K562 (cell line): Measurements from ENCODE around the gene TRIM60. TPM values are rescaled to one million over a fixed set of nuclear protein-coding genes. Genes with fewer than 3 reads are reported as not detected.

Experiments
- ARID1B ChIP-seq: fragments of 450-650 bp; IDR thresholded peaks from 2 replicates; pipeline ENCODE4 v1.6.1; 2016; ENCODE audit warnings: antibody characterized with exemption, mild to moderate bottlenecking, inconsistent platforms
- BDP1 ChIP-seq: IDR thresholded peaks from 3 replicates; pipeline ENCODE4 v1.6.1; 2011; ENCODE audit not compliant: insufficient read length, insufficient read depth
- CC2D1A ChIP-seq: fragments of 450-650 bp; IDR thresholded peaks from 2 replicates; pipeline ENCODE4 v1.6.1; 2017; ENCODE audit warnings: mild to moderate bottlenecking
- CCAR2 ChIP-seq: fragments of 200-400 bp; formaldehyde crosslinking; IDR thresholded peaks from 2 replicates; pipeline ENCODE4 v1.6.1; 2017; ENCODE audit warnings: mild to moderate bottlenecking, low read depth, low read length
- CEBPB ChIP-seq: fragments of 450-650 bp; IDR thresholded peaks from 2 replicates; pipeline ENCODE4 v1.6.1; 2016; ENCODE audit warnings: missing genetic modification characterization, missing compliant biosample characterization
- HMGXB4 ChIP-seq: sonication (generic); formaldehyde crosslinking; IDR thresholded peaks from 2 replicates; pipeline ENCODE4 v1.8.1; 2023; ENCODE audit warnings: mild to moderate bottlenecking, missing genetic modification reagents
- KLF10 ChIP-seq: fragments of 250-450 bp; sonication (Bioruptor Pico); IDR thresholded peaks from 2 replicates; pipeline ENCODE4 v1.6.1; 2021; ENCODE audit warnings: matching md5 sums
- KLF16 ChIP-seq: IDR thresholded peaks from 2 replicates; pipeline ENCODE4 v1.6.1; 2016; ENCODE audit warnings: antibody characterized with exemption
- MAFG ChIP-seq: fragments of 450-650 bp; conservative IDR thresholded peaks from 2 replicates; pipeline ENCODE4 v1.6.1; 2016; ENCODE audit warnings: missing genetic modification characterization, missing compliant biosample characterization
- MCM5 ChIP-seq: fragments of 450-650 bp; IDR thresholded peaks from 2 replicates; pipeline ENCODE4 v1.6.1; 2016; ENCODE audit warnings: low read depth
- NCOA1 ChIP-seq: fragments of 450-650 bp; IDR thresholded peaks from 2 replicates; pipeline ENCODE4 v1.6.1; 2016; ENCODE audit warnings: low read depth
- OTX1 ChIP-seq: fragments of 450-650 bp; formaldehyde crosslinking; IDR thresholded peaks from 2 replicates; pipeline ENCODE4 v1.4.0; 2022; ENCODE audit warnings: mild to moderate bottlenecking
- SMAD1 ChIP-seq: fragments of 150-350 bp; IDR thresholded peaks from 2 replicates; pipeline ENCODE4 v1.6.1; 2014; ENCODE audit warnings: low read length, low read depth; ENCODE audit not compliant: partially characterized antibody
- SNRNP70 ChIP-seq: fragments of 200-400 bp; formaldehyde crosslinking; optimal IDR thresholded peaks from 2 replicates; pipeline ENCODE3; 2017; ENCODE audit warnings: low read depth, low read length
- ZBTB34 ChIP-seq: fragments of 250-450 bp; sonication (Bioruptor Pico); IDR thresholded peaks from 2 replicates; pipeline ENCODE4 v1.8.0; 2021; ENCODE audit warnings: mild to moderate bottlenecking, moderate library complexity
- ZNF12 ChIP-seq: sonication (generic); formaldehyde crosslinking; IDR thresholded peaks from 2 replicates; pipeline ENCODE4 v1.4.0; 2020; ENCODE audit warnings: mild to moderate bottlenecking, missing genetic modification reagents
- polyA plus RNA-seq, 8 experiments: library from polyadenylated mRNA; depleted of rRNA in 4 of 8; stranded (reverse) in 5 of 8; unstranded in 3 of 8; fragments of >200 nt; fragmentation: Nextera tagmentation in 2 of 8; fragmentation: Illumina TruSeq in 1 of 8; extraction: Ambion mirVana in 2 of 8; extraction: Trizol in 1 of 8; gene quantifications; 2 replicates each; pipeline versions ENCODE4 v1.2.1 to v1.2.3, GENCODE V29; 2011 to 2014; ENCODE audit warnings: inconsistent platforms in 1 of 8, missing spikeins in 1 of 8
- total RNA-seq, 7 experiments: library from RNA; depleted of rRNA in 6 of 7; stranded (reverse); fragments of >200 nt in 6 of 7; fragmentation: Illumina TruSeq in 2 of 7; extraction: Trizol in 2 of 7; gene quantifications; 2 replicates each; pipeline versions ENCODE4 v1.2.1 to v1.2.3, GENCODE V29; 2011 to 2021; ENCODE audit warnings: low replicate concordance in 1 of 7
- TF ChIP-seq, protein P1 (sequence below): fragments of 250-450 bp; sonication (Bioruptor Pico); IDR thresholded peaks from 2 replicates; pipeline ENCODE4 v1.6.1; 2021; ENCODE audit warnings: mild to moderate bottlenecking
- TF ChIP-seq, protein P2 (sequence below): fragments of 450-650 bp; formaldehyde crosslinking; IDR thresholded peaks from 2 replicates; pipeline ENCODE4 v1.4.0; 2022; ENCODE audit warnings: mild to moderate bottlenecking, moderate library complexity
- TF ChIP-seq, protein P3 (sequence below): fragments of 450-650 bp; IDR thresholded peaks from 2 replicates; pipeline ENCODE4 v1.6.1; 2016; ENCODE audit warnings: low read depth

TRIM60 gene
- total and polyA plus RNA-seq, 9 of the 15 experiments (the other 6 are each of a cell fraction or from before 2014, with no cell fraction given), result not detected

- no peak for TF ChIP-seq BDP1
- no peak for TF ChIP-seq ZBTB34 (CRISPR knock-in tag)
- TF ChIP-seq CC2D1A, result no peak
- no peak for TF ChIP-seq OTX1
- no peak for TF ChIP-seq MCM5
- no peak for TF ChIP-seq SNRNP70
- no peak for TF ChIP-seq HMGXB4 (CRISPR knock-in tag)
- no peak for TF ChIP-seq KLF10
- TF ChIP-seq ZNF12 (CRISPR knock-in tag), result no peak
- peak; percentile 34; the same call in 1 of the 2 replicates for TF ChIP-seq ARID1B
- TF ChIP-seq KLF16, result no peak
- TF ChIP-seq SMAD1, result no peak
- no peak for TF ChIP-seq MAFG (tag)
- TF ChIP-seq, protein P1, sequence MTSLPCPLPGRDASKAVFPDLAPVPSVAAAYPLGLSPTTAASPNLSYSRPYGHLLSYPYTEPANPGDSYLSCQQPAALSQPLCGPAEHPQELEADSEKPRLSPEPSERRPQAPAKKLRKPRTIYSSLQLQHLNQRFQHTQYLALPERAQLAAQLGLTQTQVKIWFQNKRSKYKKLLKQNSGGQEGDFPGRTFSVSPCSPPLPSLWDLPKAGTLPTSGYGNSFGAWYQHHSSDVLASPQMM (CRISPR knock-in tag), result no peak
- TF ChIP-seq, protein P2, sequence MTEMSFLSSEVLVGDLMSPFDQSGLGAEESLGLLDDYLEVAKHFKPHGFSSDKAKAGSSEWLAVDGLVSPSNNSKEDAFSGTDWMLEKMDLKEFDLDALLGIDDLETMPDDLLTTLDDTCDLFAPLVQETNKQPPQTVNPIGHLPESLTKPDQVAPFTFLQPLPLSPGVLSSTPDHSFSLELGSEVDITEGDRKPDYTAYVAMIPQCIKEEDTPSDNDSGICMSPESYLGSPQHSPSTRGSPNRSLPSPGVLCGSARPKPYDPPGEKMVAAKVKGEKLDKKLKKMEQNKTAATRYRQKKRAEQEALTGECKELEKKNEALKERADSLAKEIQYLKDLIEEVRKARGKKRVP (CRISPR knock-in tag), result no peak
- TF ChIP-seq CEBPB (tag), result no peak
- TF ChIP-seq NCOA1, result no peak
- TF ChIP-seq, protein P3, sequence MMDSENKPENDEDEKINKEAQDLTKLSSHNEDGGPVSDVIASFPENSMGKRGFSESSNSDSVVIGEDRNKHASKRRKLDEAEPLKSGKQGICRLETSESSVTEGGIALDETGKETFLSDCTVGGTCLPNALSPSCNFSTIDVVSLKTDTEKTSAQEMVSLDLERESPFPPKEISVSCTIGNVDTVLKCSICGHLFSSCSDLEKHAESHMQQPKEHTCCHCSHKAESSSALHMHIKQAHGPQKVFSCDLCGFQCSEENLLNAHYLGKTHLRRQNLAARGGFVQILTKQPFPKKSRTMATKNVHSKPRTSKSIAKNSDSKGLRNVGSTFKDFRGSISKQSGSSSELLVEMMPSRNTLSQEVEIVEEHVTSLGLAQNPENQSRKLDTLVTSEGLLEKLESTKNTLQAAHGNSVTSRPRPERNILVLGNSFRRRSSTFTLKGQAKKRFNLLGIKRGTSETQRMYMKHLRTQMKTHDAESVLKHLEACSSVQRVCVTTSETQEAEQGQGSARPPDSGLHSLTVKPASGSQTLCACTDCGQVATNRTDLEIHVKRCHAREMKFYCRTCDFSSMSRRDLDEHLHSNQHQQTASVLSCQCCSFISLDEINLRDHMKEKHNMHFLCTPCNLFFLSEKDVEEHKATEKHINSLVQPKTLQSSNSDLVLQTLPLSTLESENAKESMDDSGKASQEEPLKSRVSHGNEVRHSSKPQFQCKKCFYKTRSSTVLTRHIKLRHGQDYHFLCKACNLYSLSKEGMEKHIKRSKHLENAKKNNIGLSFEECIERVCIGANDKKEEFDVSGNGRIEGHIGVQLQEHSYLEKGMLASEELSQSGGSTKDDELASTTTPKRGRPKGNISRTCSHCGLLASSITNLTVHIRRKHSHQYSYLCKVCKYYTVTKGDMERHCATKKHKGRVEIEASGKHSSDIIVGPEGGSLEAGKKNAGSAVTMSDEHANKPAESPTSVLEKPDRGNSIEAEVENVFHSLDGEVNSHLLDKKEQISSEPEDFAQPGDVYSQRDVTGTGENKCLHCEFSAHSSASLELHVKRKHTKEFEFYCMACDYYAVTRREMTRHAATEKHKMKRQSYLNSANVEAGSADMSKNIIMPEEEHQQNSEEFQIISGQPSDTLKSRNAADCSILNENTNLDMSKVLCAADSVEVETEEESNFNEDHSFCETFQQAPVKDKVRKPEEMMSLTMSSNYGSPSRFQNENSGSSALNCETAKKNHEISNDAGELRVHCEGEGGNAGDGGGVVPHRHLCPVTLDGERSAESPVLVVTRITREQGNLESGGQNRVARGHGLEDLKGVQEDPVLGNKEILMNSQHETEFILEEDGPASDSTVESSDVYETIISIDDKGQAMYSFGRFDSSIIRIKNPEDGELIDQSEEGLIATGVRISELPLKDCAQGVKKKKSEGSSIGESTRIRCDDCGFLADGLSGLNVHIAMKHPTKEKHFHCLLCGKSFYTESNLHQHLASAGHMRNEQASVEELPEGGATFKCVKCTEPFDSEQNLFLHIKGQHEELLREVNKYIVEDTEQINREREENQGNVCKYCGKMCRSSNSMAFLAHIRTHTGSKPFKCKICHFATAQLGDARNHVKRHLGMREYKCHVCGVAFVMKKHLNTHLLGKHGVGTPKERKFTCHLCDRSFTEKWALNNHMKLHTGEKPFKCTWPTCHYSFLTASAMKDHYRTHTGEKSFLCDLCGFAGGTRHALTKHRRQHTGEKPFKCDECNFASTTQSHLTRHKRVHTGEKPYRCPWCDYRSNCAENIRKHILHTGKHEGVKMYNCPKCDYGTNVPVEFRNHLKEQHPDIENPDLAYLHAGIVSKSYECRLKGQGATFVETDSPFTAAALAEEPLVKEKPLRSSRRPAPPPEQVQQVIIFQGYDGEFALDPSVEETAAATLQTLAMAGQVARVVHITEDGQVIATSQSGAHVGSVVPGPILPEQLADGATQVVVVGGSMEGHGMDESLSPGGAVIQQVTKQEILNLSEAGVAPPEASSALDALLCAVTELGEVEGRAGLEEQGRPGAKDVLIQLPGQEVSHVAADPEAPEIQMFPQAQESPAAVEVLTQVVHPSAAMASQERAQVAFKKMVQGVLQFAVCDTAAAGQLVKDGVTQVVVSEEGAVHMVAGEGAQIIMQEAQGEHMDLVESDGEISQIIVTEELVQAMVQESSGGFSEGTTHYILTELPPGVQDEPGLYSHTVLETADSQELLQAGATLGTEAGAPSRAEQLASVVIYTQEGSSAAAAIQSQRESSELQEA, result no peak
- TF ChIP-seq CCAR2, result no peak
Observed at GRCh38 chr4:165052627-165053026, 20.8 kb downstream of the TRIM60 start (continued).
